Measurements from ENCODE around the gene CEP63.
"Not testable (repeated sequence)": the region's sequence is repeated elsewhere in the genome, so short reads cannot be mapped to it uniquely, and the experiment has no call there.

Gene CEP63

DNA sequence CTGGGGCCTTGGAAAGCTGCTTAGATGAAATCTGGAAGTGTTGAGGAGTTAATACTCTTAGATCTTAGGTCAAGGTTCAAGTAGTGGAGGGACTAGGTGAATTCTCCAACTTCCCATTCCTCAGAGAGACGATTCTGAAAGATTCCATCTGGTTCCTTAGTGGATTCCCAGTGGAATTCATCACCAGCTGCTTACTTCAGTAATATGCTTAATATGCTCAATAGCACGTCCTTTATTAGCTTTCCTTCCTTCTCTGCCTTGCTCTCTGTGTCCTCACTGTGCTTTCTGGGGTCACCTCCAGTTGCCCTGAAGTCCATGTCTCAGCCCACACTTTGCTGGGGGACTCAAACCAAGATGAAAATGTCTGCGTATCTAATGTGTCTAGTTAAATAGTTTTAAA, 31.0 kb downstream of the CEP63 start:
- no peak for DNase-seq (ENCODE audit: low read depth, low spot score)

DNA sequence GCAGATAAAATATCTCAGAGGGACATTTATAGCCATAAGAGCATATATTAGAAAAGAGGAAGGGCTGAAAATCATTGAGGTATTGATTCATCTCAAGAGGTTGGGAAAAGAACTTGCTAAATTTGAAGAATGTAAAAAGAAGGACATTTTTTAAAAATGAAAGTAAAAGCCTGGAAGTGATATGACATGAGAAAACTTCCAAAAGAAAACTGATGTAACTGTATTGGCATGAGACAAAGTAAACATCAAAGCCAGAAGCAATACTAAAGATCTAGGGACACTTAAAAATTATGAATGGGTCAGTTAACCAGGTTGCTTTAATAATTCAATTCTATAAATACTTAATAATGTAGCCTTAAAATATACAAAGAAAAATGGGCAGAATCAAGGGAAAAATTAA, 31.9 kb downstream of the CEP63 start:
- DNase-seq (ENCODE audit: low read depth, low spot score): no peak

DNA sequence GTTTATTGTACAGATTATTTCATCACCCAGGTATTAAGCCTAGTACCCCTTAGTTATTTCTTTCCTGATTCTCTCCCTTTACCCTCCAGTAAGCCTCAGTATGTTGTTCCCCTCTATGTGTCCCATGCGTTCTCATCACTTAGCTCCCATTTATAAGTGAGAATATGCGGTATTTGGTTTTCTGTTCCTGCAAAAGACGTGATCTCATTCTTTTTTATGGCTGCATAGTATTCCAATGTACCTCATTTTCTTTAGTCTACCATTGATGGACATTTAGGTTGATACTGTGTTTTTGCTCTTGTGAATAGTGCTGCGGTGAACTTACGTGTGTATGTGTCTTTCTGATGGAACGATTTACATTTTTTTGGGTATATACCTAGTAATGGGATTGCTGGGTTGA, 36.7 kb downstream of the CEP63 start:
- no peak for DNase-seq (ENCODE audit: low read depth, low spot score)

DNA sequence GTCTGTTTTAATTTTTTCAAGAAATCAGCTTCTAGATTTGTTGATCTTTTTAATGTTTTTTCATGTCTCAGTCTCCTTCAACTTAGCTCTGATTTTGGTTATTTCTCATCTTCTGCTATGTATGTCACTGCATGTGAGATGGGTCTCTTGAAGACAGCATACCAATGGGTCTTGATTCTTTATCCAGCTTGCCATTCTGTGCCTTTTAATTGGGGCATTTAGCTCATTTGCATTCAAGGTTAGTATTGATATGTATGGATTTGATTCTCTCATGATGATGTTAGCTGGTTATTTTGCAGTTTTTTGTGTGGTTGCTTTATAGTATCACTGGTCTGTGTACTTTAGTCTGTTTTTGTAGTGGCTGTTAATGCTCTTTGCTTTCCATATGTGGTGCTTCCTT, 39.4 kb downstream of the CEP63 start:
- no peak for DNase-seq (ENCODE audit: low read depth, low spot score)

DNA sequence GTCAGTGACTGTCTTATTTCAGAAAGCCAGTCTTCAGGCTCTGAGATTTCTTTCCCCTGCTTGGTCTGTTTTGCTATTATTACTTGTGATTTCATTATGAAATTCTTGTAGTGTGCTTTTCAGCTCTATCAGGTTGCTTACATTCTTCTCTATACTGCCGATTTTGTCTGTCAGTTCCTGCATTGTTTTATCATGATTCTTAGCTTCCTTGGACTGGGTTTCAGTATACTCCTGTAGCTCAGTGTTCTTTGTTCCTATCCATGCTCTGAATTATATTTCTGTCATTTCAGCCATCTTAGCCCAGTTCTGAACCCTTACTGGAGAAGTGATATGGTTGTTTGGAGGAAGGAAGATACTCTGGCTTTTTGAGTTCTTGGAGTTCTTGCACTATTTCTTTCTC, 40.5 kb downstream of the CEP63 start:
- DNase-seq (ENCODE audit: low read depth, low spot score): no peak

DNA sequence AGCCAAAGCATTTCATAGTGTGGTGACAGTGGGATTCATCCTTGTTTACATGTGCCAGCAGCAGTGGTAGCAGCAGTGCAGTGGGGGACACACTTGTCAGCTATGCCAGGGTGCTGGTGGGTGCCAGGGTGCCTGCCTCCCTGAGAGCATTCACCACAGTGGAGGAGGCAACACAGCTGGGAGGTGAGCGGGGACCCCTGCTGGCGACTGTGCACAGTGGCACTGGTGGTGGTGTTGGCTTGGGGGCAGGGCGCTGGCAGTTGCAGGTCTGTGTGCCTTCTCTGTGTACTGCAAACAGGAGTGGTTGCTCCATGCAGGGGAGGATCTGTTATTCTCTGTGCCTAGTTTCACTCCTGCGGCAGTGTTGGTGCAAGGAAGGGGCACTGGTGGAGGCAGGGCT, 41.2 kb downstream of the CEP63 start:
- no peak for DNase-seq (ENCODE audit: low read depth, low spot score)

DNA sequence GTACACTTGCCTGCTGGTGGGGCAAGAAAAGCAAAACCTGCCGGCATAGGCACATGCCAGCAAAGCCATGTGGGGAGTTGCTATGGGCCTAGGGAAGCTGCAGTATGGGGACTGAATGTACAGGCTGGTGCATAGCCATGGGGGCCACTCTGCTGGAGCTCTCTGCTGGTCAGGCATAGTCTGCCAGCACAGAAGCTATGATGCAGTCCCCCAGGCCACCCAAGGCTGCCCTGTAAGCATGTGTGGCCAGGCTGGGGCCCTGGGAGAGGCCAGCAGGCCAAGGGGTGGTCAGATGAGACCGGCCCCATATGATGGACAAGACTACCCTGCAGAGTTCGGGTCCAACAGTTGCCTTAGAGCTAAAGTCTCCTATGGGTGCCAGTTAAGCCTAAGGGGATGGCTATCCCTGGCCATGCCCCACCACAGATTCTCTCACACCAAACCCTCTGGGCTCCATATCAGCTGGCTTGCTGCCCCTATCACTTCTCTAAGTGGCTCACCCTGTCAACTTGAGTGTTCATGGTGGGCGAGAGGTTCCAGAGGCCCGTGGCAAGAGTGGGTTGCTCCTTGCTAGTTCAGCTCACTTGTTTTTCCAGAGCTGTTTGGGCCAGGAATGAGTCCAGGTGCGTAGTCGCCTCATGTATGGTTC, 41.8 kb downstream of the CEP63 start:
- DNase-seq (ENCODE audit: low read depth, low spot score): no peak

DNA sequence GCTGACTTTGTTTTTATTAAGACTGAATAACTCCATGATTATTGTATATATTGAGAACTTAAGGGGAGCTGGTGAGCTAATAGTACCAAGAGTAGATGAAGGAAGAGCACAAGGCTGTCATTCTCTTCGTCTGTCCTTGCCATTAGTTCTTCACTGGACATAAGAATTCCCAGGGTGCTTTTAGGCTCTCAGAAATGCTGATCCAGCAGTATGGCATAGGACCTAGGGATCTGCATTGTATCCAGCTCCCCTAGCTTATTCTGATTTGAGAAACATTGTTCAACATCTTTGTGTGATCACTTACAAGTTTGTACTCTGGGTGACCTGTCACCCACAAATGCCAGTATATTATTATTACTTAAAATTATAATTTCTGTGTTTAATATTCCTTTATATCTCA, 47.6 kb downstream of the CEP63 start:
- no peak for DNase-seq (ENCODE audit: low read depth, low spot score)

DNA sequence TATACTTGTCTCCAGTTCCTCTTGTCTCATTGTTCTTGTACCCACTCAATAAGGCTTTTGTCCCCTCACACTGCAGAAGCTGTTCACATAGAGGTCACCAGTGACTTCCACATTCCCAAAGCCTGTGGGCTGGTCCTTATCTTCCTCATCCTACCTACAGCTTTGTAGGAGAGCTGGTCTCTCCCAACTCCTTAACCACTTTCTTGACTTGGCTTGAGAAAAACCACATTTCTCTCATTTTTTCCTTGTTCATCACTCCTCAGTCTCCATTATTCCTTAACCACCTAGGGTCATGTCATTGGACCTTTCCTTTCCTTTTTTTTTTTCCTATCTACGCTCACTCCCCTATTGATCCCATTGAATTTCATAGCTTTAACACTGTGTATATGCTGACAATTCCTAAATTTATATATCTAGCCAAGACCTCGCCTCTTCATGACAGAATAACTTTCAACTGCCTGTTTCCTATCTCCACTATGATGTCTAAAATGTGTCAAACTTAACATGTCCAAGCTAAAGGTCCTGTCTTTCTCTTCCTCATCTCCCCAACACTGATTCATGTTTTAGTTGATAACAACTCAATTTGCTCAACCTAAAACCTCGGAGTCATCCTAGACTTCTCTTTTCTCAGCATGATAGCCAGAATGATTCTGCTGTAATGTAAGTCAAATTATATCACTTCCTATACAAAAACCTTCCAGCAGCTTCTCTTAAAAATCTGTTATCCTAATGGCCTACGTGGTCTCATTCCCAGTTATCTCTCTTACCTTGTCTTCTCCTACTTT, 49.5 kb downstream of the CEP63 start:
- DNase-seq (ENCODE audit: low read depth, low spot score): no peak

DNA sequence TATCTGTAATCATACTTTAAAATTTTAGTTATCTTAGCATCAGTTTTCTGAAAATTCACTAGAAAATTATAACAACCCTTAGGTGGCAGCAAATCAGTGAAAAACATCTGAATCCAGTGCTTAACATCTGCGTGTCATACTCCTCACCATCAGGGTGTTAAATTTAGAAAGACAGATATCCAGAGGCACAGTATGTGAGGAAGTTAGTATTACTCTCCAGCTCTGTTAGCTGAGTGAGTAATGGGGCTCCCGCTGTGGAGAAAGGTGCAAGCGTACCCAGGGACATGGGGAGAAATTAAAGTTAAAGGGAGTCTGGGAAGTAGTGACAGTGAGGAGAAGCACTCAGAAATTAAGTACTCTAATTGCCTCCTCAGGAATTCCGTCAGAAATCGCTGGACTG, 50.9 kb downstream of the CEP63 start:
- DNase-seq (ENCODE audit: low read depth, low spot score): no peak

DNA sequence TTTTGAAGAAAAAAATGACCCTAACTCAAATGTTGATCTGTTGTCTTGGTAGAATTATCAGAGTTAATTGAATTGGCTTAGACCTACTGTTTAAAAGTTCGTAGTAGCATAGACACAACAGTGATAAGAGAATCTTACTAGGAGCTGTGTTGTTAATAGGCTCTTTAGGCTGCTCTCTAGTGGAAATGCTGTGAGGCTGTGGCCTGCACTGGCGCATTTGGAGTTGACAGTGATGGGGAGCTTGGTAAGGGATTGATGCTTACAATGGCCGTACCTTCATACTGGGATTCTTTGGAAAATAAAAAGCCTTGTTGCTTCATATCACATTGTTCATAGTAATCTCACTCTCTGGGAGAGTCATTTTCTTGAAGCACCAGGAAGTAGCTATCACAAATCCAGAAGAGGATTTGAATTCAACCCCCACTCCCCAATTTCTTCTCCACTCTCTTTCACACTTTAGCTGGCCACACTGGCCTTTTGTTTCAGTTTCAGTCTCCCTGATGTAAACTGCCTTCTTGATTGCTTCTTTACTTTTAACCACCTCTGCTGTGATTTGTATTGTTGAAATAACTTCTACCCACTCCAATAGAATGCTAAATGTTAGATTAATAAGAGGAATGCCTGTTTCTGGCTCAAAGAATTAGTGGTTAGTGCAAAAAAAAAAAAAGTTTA, 56.6 kb downstream of the CEP63 start:
- no peak for DNase-seq (ENCODE audit: low read depth, low spot score)

DNA sequence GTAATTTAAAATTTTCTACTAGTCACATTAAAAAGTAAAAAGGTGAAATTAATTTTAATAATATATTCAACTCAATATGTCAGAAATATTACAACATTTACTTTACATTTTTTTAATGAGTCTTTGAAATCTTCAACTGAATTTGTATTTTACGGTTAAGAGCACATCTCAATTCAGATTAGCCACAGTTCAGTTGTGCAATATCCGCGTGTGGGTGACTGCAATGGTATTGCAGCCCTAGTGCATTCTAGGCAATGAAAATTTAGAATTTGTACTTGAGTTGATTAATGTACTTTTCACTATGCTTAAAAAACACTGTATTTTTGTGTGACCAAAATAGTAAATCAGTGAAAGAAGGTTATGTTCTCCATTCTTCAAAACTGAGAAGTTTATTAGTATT, 57.3 kb downstream of the CEP63 start:
- DNase-seq (ENCODE audit: low read depth, low spot score): no peak

DNA sequence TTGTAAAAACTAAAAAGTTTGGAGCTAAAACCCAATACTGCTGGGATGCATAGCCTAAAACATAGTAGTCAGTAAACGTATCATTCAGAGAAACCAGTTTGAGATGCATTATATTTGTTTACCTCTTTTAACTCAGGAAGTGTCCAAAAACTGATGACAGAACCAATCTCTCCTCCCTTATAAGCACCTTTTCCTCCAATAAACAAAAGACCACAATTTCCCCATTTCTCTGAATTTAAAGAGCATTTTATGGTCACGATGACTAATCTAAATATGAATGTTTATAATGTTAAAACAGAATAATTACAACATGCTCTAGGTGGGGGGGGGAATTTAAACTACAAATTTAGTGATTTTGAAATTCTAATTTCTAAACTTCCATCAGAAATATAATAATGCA, 58.5 kb downstream of the CEP63 start:
- DNase-seq (ENCODE audit: low read depth, low spot score): no peak

DNA sequence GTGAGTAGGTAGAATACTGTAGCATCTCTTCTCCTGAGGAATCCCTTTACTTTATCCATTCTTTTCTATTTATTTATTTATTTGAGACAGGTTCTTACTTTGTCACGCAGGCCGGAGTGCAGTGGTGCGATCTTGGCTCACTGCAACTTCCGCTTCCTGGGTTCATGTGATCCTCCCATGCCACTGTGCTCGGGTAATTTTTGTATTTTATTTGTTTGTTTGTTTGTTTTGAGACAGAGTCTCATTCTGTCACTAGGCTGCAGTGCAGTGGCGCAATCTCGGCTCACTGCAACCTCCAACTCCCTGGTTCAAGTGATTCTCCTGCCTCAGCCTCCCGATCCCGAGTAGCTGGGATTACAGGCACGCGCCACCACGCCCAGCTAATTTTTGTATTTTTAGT, 58.9 kb downstream of the CEP63 start:
- not testable (repeated sequence) for DNase-seq (ENCODE audit: low read depth, low spot score)

DNA sequence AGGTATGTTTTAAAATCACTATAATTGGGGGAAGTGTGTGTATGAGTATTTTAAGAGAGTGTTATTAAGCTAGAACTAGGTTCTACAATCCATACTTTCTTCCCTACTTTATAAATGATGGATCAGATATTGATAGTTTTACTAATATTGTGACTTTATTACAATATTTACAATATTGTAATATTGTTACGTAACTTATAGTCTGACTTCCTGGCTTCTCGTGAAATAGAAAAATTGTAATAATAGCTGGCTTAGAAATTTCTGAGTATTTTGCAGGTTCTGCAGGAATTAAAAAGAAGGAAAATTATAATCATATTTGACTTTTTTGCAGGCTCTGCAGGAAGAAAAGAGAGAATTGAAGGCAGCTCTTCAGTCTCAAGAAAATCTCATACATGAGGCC, 60.0 kb downstream of the CEP63 start:
- DNase-seq (ENCODE audit: low read depth, low spot score): no peak

DNA sequence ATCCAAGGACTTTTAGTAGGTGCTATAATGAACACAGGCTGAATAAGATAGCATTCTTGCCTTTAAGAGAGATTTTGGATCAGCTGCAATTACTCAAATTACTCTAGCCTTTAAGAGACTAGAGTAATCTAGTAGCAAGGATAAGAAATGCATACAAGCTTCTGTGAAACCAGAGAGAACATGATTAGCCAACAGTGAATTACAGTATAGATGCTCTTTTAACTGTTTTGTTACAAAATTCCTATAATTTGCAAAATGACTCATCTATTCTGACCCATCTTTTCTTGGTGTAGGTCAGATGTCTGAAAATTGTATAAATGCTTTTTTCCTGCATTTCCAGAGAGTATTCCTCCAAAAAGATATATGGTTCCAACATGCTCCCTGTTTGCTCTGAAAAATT, 66.9 kb downstream of the CEP63 start:
- no peak for DNase-seq (ENCODE audit: low read depth, low spot score)

DNA sequence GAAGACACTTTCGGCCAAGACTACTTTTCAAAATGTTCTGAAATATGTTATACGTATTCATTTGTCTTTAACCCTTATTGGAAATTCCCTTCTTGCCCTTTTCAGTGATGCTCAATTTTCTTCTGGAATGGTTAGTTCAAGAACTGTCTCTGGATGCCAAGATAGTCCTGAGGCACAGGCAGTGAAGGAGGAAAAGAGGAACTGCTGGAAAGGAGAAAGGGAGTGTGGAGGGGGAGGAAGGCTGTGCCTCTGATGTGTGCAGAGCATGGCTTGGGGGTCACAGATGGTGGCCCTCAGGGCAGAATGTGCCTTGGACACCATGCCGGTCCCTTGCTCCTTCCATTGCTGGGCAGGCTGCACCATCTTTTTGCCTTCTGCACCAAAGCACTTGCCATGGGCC, 73.7 kb downstream of the CEP63 start:
- no peak for DNase-seq (ENCODE audit: low read depth, low spot score)

DNA sequence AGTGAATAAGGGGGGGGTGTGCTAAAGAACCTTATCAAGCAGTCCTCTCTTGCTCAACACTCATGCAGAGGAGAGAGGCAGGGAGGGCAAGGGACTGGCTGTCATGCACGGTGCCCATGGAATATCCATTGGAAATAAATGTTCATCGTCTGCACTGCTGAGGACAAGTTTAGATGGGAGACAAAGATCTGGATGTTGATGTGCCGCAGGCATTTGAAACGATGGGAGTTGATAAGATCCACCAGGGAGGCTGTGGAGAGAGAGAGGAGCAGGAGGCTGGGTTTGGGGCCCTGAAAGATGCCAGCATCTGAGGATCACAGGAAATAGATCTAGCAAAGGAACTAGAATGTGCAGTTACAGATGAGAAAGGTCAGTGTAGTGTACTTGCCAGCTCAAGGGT, 76.2 kb downstream of the CEP63 start:
- no peak for DNase-seq (ENCODE audit: low read depth, low spot score)

DNA sequence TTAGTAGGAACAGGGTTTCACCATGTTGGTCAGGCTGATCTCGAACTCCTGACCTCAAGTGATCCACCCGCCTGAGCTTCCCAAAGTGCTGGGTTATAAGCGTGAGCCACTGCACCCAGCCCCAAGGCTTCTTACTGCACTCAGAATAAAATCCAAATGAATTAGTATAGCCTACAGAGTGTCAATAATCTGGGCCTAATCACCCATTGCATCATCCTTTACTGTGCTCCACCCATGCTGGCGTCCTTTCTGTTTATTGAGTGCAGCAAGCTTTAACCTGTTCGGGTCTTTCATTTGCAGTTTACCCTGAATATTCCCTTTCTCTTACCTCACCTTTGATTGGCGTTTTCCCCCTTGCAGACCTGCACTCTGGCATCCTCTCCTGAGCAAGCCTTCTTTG, 77.7 kb downstream of the CEP63 start:
- no peak for DNase-seq (ENCODE audit: low read depth, low spot score)

DNA sequence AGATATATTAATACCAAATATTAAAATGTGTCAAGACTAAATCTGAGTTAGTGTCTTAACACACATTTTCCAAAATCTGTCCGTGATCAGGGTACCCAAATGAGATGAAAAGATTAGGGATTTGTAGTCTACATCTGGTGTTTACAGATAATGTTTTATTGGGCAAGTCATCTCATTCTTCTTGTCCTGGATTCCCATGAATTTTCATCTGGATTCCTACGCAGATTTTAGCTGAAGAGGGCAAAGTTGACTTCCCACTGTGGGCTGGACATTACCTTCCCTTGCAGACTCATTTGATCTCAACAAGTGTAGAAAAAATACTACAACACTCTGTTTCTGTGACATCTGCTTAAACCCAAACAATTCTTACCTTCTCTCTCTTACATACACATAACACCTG, 79.1 kb downstream of the CEP63 start:
- DNase-seq (ENCODE audit: low read depth, low spot score): no peak

DNA sequence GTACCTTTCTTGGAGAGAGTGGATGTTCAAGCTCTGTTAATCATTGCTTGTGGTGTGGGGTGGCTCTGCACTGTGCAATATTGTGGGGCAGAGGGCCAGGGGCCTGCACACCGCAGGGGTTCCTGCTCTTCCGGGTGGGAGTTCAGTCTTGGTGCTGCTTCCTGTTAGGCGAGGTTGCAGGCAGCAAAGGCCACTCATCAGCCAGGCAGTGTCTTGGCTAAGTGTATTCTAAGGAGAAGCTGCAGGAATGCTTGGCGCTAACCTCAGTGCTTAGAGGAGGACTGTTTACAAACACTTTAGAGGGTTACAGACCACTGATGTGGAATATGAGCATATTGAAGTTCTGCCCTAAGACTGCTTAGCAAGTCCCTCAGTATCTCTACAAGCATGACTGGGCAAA, 81.7 kb downstream of the CEP63 start:
- DNase-seq (ENCODE audit: low read depth, low spot score): no peak

DNA sequence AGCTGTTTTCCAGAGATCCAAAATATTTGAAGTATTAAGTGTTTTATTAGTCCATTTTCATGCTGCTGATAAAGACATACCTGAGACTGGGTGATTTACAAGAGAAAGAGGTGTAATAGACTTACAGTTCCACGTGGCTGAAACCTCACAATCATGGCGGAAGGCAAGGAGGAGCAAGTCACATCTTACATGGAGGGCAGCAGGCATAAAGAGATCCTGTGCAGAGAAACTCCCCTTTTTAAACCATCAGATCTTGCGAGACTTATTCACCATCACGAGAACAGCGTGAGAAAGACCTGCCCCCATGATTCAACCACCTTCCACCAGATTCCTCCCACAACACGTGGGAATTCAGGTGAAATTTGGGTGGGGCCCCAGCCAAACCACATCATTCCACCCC, 82.9 kb downstream of the CEP63 start:
- no peak for DNase-seq (ENCODE audit: low read depth, low spot score)

DNA sequence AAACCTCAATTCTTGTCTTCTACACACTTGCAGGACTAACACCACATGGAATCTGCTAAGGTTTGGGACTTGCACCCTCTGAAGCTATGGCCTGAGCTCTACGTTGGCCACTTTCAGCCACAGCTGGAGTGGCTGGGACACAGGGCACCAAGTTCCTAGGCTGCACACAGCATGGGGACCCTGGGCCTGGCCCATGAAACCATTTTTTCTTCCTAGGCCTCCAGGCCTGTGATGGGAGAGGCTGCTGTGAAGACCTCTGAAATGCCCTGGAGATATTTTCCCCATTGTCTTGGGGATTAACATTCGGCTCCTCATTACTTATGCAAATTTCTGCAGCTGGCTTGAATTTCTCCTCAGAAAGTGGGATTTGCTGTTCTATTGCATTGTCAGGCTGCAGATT, 84.0 kb downstream of the CEP63 start:
- not testable (repeated sequence) for DNase-seq (ENCODE audit: low read depth, low spot score)
